Measurements from ENCODE around the gene CCDC97. TPM values are rescaled to one million over a fixed set of nuclear protein-coding genes. Genes with fewer than 3 reads are reported as not detected.

Gene CCDC97
- total and polyA plus RNA-seq, 2 of the 8 experiments (the other 6 are each of a cell fraction or from before 2014, with no cell fraction given) = 19.8 to 27.1 TPM

- TF ChIP-seq CHD7 (IDR thresholded peaks at IDR 0.05; ENCODE audit: insufficient replicate concordance, low read length) (no peak), USF2 (IDR thresholded peaks at IDR 0.05; ENCODE audit: low read length) (no peak), POLR2AphosphoS5 (IDR thresholded peaks at IDR 0.05; ENCODE audit: low read depth, low read length) (no peak), TBP (IDR thresholded peaks at IDR 0.05; ENCODE audit: low read depth, low read length) (no peak), CTCF (IDR thresholded peaks at IDR 0.05; ENCODE audit: control extremely low read depth in 1 of 3, insufficient read depth in 1 of 3, low read depth in 1 of 3, low read length in 3 of 3) (no peak), MAX (IDR thresholded peaks at IDR 0.05) (no peak)
Measured at GRCh38 chr19:41356984-41357739, 47.2 kb downstream of the CCDC97 start (continued).

All from H1 (cell line).